ENCODE data around the gene PCBD2.

Gene PCBD2

GRCh38 chr5:135010502-135011354, 105.8 kb downstream of the PCBD2 start:
- Histone ChIP-seq H3K4me1 (ENCODE audit: control insufficient read depth, insufficient read depth, low read length, poor library complexity, severe bottlenecking) (no peaks in the 10 kb centered on the region), H3K36me3 (ENCODE audit: control insufficient read depth, insufficient read depth, low read length) (no peaks in the 10 kb centered on the region)

GRCh38 chr5:135011355-135012032, 106.6 kb downstream of the PCBD2 start:
- Histone ChIP-seq H3K27me3 (replicated peaks; ENCODE audit: control insufficient read depth, insufficient read depth, low read length, poor library complexity, severe bottlenecking) (no peaks in the 10 kb centered on the region), H3K27ac (ENCODE audit: insufficient read depth, low read length, poor library complexity, severe bottlenecking) (no peak overlapping the region), H3K4me1 (ENCODE audit: control insufficient read depth, insufficient read depth, low read length, poor library complexity, severe bottlenecking) (no peaks in the 10 kb centered on the region), H3K9me3 (ENCODE audit: control insufficient read depth, low read length) (no peaks in the 10 kb centered on the region), H3K4me3 (ENCODE audit: insufficient read depth, low read depth, low read length, poor library complexity, severe bottlenecking) (no peak overlapping the region), H3K36me3 (ENCODE audit: control insufficient read depth, insufficient read depth, low read length) (no peaks in the 10 kb centered on the region)
- no peak for DNase-seq

More at GRCh38 chr5:135010502-135011354, 105.8 kb downstream of the PCBD2 start:
- Histone ChIP-seq H3K4me3 (ENCODE audit: insufficient read depth, low read depth, low read length, poor library complexity, severe bottlenecking) (no peak overlapping the region), H3K9me3 (ENCODE audit: control insufficient read depth, low read length) (no peaks in the 10 kb centered on the region), H3K27me3 (replicated peaks; ENCODE audit: control insufficient read depth, insufficient read depth, low read length, poor library complexity, severe bottlenecking) (no peaks in the 10 kb centered on the region), H3K27ac (ENCODE audit: insufficient read depth, low read length, poor library complexity, severe bottlenecking) (no peak overlapping the region)
- DNase-seq: no peak

GRCh38 chr5:135012033-135012588, 107.2 kb downstream of the PCBD2 start:
- no peaks in the 10 kb centered on the region for H3K9me3 ChIP-seq (ENCODE audit: control insufficient read depth, low read length)
- no peak overlapping the region for H3K27ac ChIP-seq (ENCODE audit: insufficient read depth, low read length, poor library complexity, severe bottlenecking)
- H3K4me1 ChIP-seq (ENCODE audit: control insufficient read depth, insufficient read depth, low read length, poor library complexity, severe bottlenecking): no peaks in the 10 kb centered on the region
- no peaks in the 10 kb centered on the region for H3K36me3 ChIP-seq (ENCODE audit: control insufficient read depth, insufficient read depth, low read length)
- no peak overlapping the region for H3K4me3 ChIP-seq (ENCODE audit: insufficient read depth, low read depth, low read length, poor library complexity, severe bottlenecking)
- no peak for DNase-seq
- no peaks in the 10 kb centered on the region for H3K27me3 ChIP-seq (replicated peaks; ENCODE audit: control insufficient read depth, insufficient read depth, low read length, poor library complexity, severe bottlenecking)

Measured in effector memory CD4-positive, alpha-beta T cell (primary cell).